Fibroblast of villous mesenchyme (primary cell): Measurements from ENCODE around the gene EIF2AK2. TPM values are rescaled to one million over a fixed set of nuclear protein-coding genes. Genes with fewer than 3 reads are reported as not detected.

Experiments
- DNase-seq: peaks from one replicate; pipeline ENCODE4 v3.0.0-alpha.2; 2010; ENCODE audit warnings: low read depth
- H3K4me3 ChIP-seq: 2 replicates; pipeline ENCODE4 v1.5.1; 2011; ENCODE audit warnings: low read depth, mild to moderate bottlenecking, low read length
- total RNA-seq: library from RNA; depleted of rRNA; stranded (reverse); fragments of >200 nt; gene quantifications from 2 replicates; pipeline ENCODE4 v1.2.3, GENCODE V29; 2012
- TF ChIP-seq, protein P1 (sequence below): IDR thresholded peaks from 2 replicates; pipeline ENCODE4 v1.5.1; 2012; ENCODE audit warnings: low read depth, mild to moderate bottlenecking, low read length; ENCODE audit not compliant: insufficient read depth

The EIF2AK2 gene
- total RNA-seq, 1 donor = 48.4 TPM

DNA sequence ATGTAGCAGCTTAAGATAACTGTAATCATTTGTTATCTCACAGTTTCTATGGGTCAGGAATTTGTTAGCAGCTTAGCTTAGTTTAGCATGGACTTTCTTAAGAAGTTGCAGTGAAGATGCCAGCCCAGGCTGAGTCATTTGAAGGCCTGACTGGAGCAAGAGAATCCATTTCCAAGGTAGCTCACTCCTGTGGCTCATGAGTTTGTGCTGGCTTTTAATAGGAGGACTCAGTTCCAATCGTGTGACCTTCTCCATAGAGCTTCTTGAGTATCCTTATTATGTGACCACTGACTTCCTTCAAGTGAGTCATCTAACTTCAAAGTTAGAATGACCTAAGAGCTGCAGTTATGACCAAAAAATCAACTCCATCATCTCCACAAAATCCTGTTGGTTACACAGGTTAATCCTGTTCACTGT lies 71.0 kb downstream of the EIF2AK2 start:
- H3K4me3 ChIP-seq = no peak overlapping the region
- TF ChIP-seq, protein P1, sequence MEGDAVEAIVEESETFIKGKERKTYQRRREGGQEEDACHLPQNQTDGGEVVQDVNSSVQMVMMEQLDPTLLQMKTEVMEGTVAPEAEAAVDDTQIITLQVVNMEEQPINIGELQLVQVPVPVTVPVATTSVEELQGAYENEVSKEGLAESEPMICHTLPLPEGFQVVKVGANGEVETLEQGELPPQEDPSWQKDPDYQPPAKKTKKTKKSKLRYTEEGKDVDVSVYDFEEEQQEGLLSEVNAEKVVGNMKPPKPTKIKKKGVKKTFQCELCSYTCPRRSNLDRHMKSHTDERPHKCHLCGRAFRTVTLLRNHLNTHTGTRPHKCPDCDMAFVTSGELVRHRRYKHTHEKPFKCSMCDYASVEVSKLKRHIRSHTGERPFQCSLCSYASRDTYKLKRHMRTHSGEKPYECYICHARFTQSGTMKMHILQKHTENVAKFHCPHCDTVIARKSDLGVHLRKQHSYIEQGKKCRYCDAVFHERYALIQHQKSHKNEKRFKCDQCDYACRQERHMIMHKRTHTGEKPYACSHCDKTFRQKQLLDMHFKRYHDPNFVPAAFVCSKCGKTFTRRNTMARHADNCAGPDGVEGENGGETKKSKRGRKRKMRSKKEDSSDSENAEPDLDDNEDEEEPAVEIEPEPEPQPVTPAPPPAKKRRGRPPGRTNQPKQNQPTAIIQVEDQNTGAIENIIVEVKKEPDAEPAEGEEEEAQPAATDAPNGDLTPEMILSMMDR = no peak
- peak; percentile 14 for DNase-seq

DNA sequence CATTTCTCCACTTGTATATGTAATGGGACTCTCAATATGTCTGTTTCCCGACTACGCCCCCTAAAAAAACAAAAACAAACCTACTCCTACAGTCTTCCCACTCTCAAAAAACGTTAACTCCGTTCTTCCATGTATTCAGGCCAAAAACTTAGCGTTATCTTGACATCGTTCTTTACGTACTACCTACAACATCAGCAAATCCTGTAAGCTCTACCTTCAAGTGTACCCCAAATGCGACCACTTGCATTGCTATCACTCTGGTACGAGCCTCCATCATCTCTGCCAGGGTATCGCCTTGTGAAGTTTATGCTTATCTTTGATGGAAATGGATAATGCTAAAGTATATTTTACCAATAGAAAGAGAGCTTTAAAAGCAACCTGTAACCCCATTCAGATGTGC lies 72.0 kb downstream of the EIF2AK2 start:
- DNase-seq = no peak
- peak overlapping the region; percentile 83 for H3K4me3 ChIP-seq
- TF ChIP-seq, protein P1 = no peak

DNA sequence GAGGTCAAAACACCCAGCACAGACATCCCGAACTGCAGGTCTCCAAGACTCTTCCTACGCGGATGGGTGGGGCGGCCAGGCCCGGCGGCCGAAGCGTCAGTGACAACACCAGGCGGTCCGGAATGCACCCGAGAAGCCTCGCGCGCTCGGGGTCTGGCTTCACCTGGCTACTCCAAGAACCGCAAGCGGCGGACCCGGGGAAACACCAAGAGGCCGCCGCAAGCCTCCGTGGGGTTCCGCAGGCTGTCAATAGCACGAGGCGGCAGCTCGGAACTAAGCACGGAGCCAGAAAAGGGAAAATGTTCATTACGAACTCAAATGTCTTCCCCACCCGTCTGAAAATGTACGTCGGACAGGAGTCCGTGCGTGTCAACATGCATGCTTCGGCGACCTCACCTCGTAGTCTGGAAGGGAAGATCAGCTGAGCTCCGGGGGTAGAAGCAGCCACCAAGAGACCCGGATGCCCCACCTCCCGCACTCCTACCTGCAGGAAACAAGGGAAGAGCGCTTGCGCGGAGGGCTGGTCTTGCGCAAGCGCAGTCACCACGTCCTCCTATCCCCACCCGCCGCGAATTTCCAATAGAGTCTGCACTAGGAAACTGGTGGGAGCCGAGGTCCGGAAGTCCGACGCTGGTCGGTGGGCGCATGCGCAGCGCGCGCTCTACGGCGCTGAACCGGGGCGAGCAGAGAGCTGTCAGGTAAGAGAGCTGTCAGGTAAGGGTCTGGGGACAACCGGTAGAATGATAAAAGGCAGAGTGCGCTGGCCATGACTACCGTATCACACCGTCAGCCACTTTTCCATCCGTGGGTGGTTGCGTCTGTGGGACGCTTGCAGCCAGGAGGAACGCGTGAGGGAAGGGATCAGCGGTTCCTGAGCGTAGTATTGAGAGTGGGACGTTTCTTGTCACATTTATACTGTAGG lies 72.6 kb downstream of the EIF2AK2 start, which contains the start of the genes GPATCH11 and HEATR5B:
Gene GPATCH11 (plus strand): TSS at position 646 of the 922 bp plus-strand sequence. CDS start 3,864 bp downstream, outside the sequence.
Gene HEATR5B (minus strand): TSS at position 500 of the 922 bp plus-strand sequence. CDS start 958 bp downstream, outside the sequence.
- peak; percentile 97 for DNase-seq
- TF ChIP-seq, protein P1 = no peak
- H3K4me3 ChIP-seq = peak within 1 kb of the TSS; percentile 83

DNA sequence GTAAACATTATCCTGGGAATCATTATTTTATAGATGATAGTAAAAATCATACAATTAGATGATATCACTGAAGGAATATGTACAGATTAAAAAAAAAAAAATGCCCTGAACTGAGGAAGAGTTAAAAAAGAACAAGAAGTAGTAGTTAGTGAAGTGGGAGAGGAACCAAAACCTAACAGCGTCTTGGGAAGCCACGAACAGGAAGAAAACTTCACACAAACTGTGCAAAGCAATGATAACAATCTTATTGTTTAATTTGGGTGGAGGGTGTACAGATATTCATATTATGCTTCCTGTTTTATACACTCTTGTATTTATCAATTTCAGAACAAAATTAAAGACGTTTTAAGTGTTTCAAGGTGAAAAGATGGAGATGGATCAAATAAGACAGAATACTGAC lies 76.1 kb downstream of the EIF2AK2 start:
- TF ChIP-seq, protein P1 = no peak
- H3K4me3 ChIP-seq = no peak overlapping the region
- DNase-seq = no peak

DNA sequence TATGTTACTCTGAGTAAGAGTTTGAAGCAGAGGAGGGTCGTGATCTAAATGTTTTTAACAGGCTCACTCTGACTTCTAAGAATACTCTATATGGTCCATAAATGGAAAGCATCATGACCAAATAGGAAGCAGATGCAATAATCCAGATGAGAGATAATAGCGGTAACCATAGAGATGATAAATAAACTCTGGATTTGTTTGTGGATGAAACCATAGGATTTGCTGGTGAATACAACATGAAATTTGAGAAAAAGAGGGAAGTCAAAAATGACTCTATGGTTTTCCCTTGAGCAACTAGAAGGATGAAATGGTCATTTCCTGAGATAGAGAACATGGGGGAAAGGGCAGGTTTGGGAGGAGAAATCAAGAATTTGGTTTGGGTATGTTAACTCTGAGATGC lies 76.5 kb downstream of the EIF2AK2 start:
- TF ChIP-seq, protein P1 = no peak
- H3K4me3 ChIP-seq = no peak overlapping the region
- DNase-seq = no peak

DNA sequence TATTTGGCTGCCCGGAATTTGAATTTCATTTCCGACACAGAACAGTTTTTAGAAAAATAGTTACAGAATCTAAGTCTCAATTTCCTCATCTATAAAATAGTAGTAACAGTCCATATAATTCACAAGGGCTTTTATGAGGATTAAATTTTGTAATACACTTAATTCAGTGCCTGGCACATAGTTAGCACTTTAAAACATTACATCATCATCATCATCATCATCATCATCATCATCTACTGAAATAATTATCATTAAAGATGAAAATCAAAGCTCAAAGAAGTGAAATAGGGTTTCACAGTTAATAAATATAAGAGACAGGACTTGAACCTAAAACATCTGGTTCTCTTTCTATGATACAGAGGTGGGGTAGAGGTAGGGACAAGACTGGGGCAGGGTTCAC lies 85.8 kb downstream of the EIF2AK2 start:
- H3K4me3 ChIP-seq = no peak overlapping the region
- TF ChIP-seq, protein P1 = no peak
- no peak for DNase-seq

DNA sequence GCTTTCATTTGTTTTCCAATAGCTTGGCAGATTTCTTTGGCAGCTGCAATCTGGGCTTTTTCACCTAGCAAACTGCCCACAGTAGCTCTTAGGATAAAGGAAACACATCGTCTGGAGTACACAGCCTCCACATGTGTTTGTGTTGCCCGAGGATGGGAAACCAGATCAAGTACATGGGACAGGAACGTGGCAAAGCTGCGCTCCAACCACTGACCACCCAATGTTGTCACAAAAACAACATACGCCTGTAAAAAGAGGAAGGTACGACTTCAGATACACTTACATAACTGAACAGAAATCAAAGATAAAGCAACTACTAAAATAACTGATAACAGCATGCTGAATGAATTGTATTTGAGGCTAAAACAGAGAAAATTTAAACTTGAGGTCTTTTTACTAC lies 88.1 kb downstream of the EIF2AK2 start:
- TF ChIP-seq, protein P1 = no peak
- DNase-seq = no peak
- H3K4me3 ChIP-seq = no peak overlapping the region
